HEK293T (cell line): ENCODE measurements around the gene GALNT13.

Source experiments
- BHLHE40 ChIP-seq: fragments of 450-650 bp; IDR thresholded peaks from 2 replicates; pipeline ENCODE4 v1.6.1; 2016; ENCODE audit warnings: mild to moderate bottlenecking, moderate library complexity, borderline replicate concordance
- FOXA1 ChIP-seq: fragments of 450-650 bp; IDR thresholded peaks from 2 replicates; pipeline ENCODE4 v1.6.1; 2016; ENCODE audit warnings: mild to moderate bottlenecking
- FOXM1 ChIP-seq: fragments of 450-650 bp; IDR thresholded peaks from 2 replicates; pipeline ENCODE4 v1.6.1; 2017; ENCODE audit warnings: mild to moderate bottlenecking, borderline replicate concordance
- HDGF ChIP-seq: fragments of 450-650 bp; IDR thresholded peaks from 2 replicates; pipeline ENCODE4 v1.6.1; 2017; ENCODE audit warnings: antibody characterized with exemption, borderline replicate concordance
- SUZ12 ChIP-seq: fragments of 450-650 bp; IDR thresholded peaks from 2 replicates; pipeline ENCODE4 v1.6.1; 2016; ENCODE audit warnings: mild to moderate bottlenecking
- TARDBP ChIP-seq: fragments of 450-650 bp; IDR thresholded peaks from 2 replicates; pipeline ENCODE4 v1.6.1; 2016

DNA sequence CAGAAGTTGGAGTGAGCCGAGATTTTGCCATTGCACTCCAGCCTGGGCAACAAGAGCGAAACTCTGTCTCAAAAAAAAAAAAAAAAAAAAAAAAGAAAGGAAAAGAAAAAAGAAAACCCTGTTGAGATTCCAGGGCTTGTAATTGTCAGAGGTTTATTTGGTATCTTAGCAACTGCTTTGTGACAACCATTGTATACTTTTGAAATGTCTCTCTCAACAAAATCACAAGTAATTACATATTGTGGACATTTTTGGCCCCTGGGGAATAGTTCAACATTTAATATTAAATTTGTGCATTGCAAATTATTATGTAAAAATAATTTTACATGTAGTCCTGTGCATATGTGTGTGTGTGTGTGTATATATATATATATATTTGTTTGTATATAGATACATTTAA lies 270.8 kb downstream of the GALNT13 start:
- no peak for TF ChIP-seq SUZ12
- TF ChIP-seq TARDBP = no peak
- no peak for TF ChIP-seq HDGF
- TF ChIP-seq FOXA1 = no peak
- no peak for TF ChIP-seq FOXM1
- TF ChIP-seq BHLHE40 = no peak
